Activated gamma-delta T cell treated with Interleukin-2 at 50 U/mL for 16 hours (primary cell): Measurements from ENCODE around the gene PRSS3.
"Not testable (repeated sequence)": the region's sequence is repeated elsewhere in the genome, so short reads cannot be mapped to it uniquely, and the experiment has no call there.

Experiments used
- DNase-seq: peaks from one replicate; pipeline ENCODE4 v3.0.0-alpha.2; 2020

PRSS3 gene

GRCh38 chr9:33818847-33819500 is 23.6 kb downstream of the PRSS3 start:
- no peak for DNase-seq

DNA sequence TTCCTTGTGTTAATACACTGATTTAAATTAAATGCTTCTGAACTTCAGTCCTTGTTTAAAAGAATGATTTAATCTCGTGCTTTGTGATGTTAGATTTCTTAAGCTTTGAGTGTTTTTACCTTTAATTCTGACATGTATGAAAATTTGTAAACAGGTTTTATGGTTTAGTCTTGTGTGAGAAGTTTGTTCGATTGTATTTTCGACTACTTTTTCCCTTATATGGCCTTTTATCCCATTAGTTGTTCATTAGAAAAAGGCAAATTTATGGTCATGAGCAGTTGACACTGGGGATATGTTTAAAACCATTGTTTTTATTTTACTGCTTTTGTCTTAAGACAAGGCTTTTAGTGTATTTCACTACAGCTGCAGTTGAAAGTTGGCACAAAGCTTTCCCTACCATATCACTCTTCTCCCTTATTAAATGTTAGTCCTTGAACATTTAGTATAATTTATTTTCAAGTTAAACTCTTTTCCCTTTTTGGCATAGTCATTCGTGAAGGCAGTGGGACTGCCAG is 24.9 kb downstream of the PRSS3 start:
- no peak for DNase-seq

DNA sequence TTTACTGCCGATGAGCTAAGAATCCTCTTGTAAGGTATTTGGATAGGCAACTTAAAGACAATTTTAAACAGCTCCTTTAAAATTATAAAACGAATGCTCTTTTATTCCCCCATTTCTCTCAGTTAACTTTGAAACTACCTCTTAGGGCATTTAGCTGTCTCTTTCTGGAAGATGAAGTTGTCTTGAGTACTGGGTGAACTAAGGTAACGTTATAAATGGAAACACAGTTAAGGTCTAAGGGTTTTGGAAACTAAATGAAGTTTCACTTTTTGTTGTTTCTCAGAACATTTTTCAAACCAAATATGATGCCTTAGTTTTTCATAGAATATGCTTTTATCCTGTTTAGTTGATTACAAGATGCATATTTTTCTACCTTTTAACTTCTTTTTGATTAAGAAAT is 28.4 kb downstream of the PRSS3 start:
- DNase-seq, result no peak

DNA sequence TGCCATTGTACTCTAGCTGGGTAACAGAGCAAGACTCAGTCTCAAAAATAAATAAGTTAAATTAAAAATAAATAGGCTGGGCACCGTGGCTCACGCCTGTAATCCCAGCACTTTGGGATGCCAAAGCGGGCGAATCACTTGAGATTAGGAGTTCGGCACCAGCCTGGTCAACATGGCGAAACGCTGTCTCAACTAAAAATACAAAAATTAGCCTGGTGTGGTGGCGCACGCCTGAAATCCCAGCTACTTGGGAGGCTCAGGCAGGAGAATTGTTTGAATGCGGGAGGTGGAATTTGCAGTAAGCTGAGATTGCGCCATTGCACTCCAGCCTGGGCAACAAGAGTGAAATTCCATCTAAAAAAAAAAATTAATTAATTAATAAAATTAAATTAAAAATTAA is 31.9 kb downstream of the PRSS3 start:
- not testable (repeated sequence) for DNase-seq

- not testable (repeated sequence) for DNase-seq
Measured at GRCh38 chr9:33829641-33830230, 34.4 kb downstream of the PRSS3 start.

- DNase-seq, result no peak
Measured at GRCh38 chr9:33835625-33836260, 40.4 kb downstream of the PRSS3 start.

- not testable (repeated sequence) for DNase-seq
Measured at GRCh38 chr9:33836261-33836660, 40.9 kb downstream of the PRSS3 start.

- no peak for DNase-seq
Measured at GRCh38 chr9:33837138-33837537, 41.8 kb downstream of the PRSS3 start.

DNA sequence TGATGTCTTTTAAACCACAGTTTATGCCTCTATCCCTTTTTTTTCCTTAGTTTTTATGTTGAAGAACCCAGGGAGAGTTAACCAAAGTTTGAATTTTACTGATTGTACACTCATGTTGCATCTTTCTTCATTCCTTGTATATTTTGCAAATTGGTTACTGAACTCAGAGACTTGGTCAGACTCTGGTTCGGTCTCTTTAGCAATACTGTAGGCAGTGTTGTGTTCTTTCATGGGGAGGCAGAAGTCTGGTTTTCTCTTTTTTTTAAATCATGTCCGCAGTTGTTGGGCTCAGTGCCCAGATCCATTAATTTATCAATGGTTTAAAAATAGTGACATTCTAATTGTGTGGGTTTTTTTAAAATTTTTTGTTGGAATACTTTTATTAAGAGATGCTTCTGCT is 45.0 kb downstream of the PRSS3 start:
- no peak for DNase-seq

DNA sequence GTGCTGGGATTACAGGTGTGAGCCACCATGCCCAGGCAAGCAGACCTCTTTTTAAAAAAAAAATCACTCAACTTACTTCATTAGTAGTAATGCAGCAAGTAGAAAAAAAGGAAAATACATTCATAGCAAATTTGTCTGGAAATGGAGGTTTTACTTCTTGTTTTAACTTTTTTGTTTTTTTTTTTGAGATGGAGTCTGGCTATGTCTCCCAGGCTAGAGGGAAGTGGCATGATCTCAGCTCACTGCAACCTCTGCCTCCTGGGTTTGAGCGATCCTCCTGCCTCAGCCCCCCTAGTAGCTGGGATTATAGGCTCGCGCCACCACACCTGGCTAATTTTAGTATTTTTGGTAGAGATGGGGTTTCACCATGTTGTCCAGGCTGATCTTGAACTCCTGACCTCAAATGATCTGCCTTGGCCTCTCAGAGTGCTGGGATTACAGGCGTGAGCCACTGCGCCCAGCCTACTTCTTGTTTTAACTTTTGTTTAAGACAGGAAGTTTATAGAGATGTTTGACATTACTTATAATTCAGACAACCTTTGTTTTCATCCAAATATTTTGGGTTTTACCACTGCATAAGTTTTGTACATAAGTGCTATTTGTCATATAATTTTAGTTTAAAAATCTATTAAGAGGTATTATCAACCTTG is 48.1 kb downstream of the PRSS3 start:
- DNase-seq, result no peak

- no peak for DNase-seq
Measured at GRCh38 chr9:33846231-33846630, 50.9 kb downstream of the PRSS3 start.

DNA sequence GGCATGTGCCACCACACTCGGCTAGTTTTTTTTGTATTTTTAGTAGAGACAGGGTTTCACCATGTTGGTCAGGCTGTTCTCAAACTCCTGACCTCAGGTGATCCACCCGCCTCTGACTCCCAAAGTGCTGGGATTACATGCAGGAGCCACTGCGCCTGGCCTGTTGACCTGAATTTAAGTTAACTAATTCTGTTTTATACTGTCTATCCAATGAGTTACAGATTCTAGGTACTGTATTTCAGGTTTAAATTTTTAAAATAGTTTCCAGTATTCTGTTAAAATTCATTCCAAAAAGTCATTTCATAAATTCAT is 52.5 kb downstream of the PRSS3 start:
- DNase-seq, result not testable (repeated sequence)
